ENCODE results near the gene GSTM3.

GRCh38 chr1:109776206-109776835, 35.5 kb upstream of the GSTM3 start:
- TF ChIP-seq CTCF (IDR thresholded peaks at IDR 0.05): no peak
- TF ChIP-seq POLR2A (IDR thresholded peaks at IDR 0.05): no peak
